Suprapubic skin (tissue), 4 donors: Measurements from ENCODE around the gene DDX4.

Source experiments
- CTCF ChIP-seq, 2 donors: fragments of 200-600 bp in 1 of 2; fragments of 450-650 bp in 1 of 2; sonication (generic) in 1 of 2; IDR thresholded peaks; one replicate each; pipeline ENCODE4 v1.5.1; 2016 to 2019; ENCODE audit warnings: antibody characterized with exemption in 2 of 2, mild to moderate bottlenecking in 1 of 2, moderate library complexity in 1 of 2
- EP300 ChIP-seq: sonication (generic); formaldehyde crosslinking; IDR thresholded peaks from one replicate; pipeline ENCODE4 v1.6.1; 2017; ENCODE audit warnings: antibody characterized with exemption
- POLR2A ChIP-seq, 2 donors: fragments of 450-650 bp; IDR thresholded peaks; one replicate each; pipeline ENCODE4 v1.6.1; 2017; ENCODE audit warnings: antibody characterized with exemption in 2 of 2, mild to moderate bottlenecking in 2 of 2, moderate library complexity in 2 of 2
- POLR2AphosphoS5 ChIP-seq, 3 donors: sonication (generic); formaldehyde crosslinking; IDR thresholded peaks; one replicate each; pipeline ENCODE4 v1.6.1; 2017; ENCODE audit warnings: antibody characterized with exemption in 3 of 3

- TF ChIP-seq CTCF (IDR thresholded peaks at IDR 0.05) (no peak), POLR2AphosphoS5 (IDR thresholded peaks at IDR 0.05) (no peak), POLR2A (IDR thresholded peaks at IDR 0.05) (no peak), EP300 (no peak)
These were observed 22.3 kb upstream of the DDX4 start for GRCh38 chr5:55715519-55716078.
